Stimulated activated CD4-positive, alpha-beta T cell treated with anti-CD3 and anti-CD28 coated beads, TNF-alpha, amount 100 ng/mL, for 24 hours (primary cell): ENCODE results near the gene HMGCLL1.

ENCODE experiments used
- DNase-seq, 3 experiments: peaks; one replicate each; pipeline ENCODE4 v3.0.0-alpha.2; 2020; ENCODE audit warnings: low read depth in 3 of 3

The HMGCLL1 gene

GRCh38 chr6:55443238-55444134, 135.5 kb downstream of the HMGCLL1 start:
- no peak for DNase-seq

GRCh38 chr6:55438203-55438602, 140.8 kb downstream of the HMGCLL1 start:
- no peak for DNase-seq

DNA sequence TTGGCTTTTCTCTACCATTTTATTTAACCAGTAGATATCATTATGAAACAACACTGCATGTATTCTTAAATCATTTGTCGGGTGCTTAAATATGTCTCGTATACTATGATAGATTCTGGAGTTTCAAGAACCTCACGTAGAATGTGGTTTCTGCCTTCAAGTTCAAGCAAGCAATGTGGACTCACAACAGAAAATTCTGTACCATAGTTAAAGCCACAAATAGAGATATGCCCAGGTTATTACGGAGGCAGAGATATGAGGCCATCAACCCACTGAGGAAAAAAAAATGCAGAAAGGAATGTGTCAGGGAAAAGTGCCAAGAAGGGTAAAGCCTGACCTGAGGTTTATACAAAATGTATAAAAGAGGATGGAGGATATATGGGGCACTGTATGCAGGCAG, 141.9 kb downstream of the HMGCLL1 start:
- no peak for DNase-seq

- DNase-seq, result no peak
Measured at GRCh38 chr6:55433446-55434130, 145.4 kb downstream of the HMGCLL1 start.

- DNase-seq, result no peak
Measured at GRCh38 chr6:55423933-55424332, 155.1 kb downstream of the HMGCLL1 start.

GRCh38 chr6:55410674-55411073, 168.3 kb downstream of the HMGCLL1 start:
- no peak for DNase-seq

GRCh38 chr6:55405474-55406235, 173.3 kb downstream of the HMGCLL1 start:
- DNase-seq, result no peak

DNA sequence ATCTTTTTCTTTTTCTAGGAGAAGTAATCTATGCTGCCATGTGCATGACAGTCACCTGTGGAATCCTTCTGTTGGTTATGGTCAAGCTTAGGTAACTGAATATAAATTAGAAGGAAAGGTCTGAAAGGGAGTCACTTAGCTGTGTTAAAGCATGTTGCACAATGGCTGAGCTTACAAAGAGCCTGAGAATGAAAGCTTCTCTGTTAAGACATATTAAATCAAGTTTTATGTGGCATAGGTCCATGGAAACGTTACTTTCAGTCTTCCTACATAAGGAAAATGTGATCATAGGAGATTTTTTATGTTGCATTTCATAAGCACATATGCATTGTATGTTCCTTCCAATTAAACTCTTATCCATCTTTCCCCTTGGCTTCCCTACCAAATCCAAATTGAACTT, 179.6 kb downstream of the HMGCLL1 start:
- DNase-seq, result no peak

DNA sequence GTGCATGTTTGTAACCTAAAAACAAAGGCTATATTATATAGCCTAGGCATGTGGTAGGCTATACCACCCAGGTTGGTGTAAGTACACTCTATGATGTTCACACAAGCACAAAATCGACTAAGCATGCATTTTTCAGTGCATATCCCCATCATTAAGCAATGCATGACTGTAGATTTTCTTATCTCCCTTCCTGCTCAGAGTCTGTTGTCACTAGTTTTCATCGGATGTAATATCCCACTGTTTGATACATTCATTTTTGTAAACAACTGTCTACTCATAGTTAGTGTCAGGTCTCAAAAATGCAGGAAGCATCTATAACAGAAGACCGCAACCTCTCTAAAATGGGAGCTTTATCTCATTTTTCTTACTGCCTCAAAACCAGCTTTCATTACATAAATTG, 181.0 kb downstream of the HMGCLL1 start:
- no peak for DNase-seq

- no peak for DNase-seq
Measured at GRCh38 chr6:55395871-55396270, 183.1 kb downstream of the HMGCLL1 start.

- DNase-seq, result no peak
Measured at GRCh38 chr6:55388211-55388610, 190.8 kb downstream of the HMGCLL1 start.
